HEK293 (cell line): ENCODE measurements around the gene CTSE.

ENCODE experiments used
- CTCF ChIA-PET: fragments of 350-600 bp; formaldehyde crosslinking; extraction: SDS; loops from one replicate; lab custom pipeline; 2021; ENCODE audit warnings: antibody characterized with exemption; lab: Yijun Ruan, JAX
- POLR2A ChIA-PET: fragments of 300-600 bp; formaldehyde crosslinking; extraction: SDS; loops from one replicate; lab custom pipeline; 2020; ENCODE audit warnings: antibody characterized with exemption, inconsistent platforms; lab: Yijun Ruan, JAX
- H3K27ac ChIP-seq: fragments of 200-500 bp; sonication (Bioruptor generic); 2 replicates; pipeline ENCODE4 v1.5.1; 2014; ENCODE audit warnings: low read depth, low read length, control low read depth, inconsistent platforms; ENCODE audit errors: extremely low read depth
- H3K36me3 ChIP-seq, 2 experiments: fragments of 200-500 bp in 1 of 2; sonication (Bioruptor generic) in 1 of 2; 1 replicate in 1 of 2; 2 replicates in 1 of 2; pipeline ENCODE4 v1.5.1; 2014 to 2017; ENCODE audit warnings: inconsistent platforms in 2 of 2, low read length in 2 of 2; ENCODE audit not compliant: control insufficient read depth in 2 of 2, insufficient read depth in 1 of 2
- H3K4me1 ChIP-seq: fragments of 200-500 bp; sonication (Bioruptor generic); 2 replicates; pipeline ENCODE4 v1.5.1; 2014; ENCODE audit warnings: mild to moderate bottlenecking, low read length, inconsistent platforms; ENCODE audit not compliant: control insufficient read depth, insufficient read depth
- H3K4me3 ChIP-seq: 2 replicates; pipeline ENCODE4 v1.5.1; 2011; ENCODE audit warnings: low read depth, mild to moderate bottlenecking, control low read depth, low read length, moderate library complexity
- H3K9me3 ChIP-seq: fragments of 200-500 bp; sonication (Bioruptor generic); 2 replicates; pipeline ENCODE4 v1.5.1; 2014; ENCODE audit warnings: low read depth, low read length, inconsistent platforms; ENCODE audit not compliant: control insufficient read depth, insufficient read depth
- GLI4 ChIP-seq: fragments of 450-650 bp; formaldehyde crosslinking; IDR thresholded peaks from 2 replicates; pipeline ENCODE4 v1.5.1; 2016; ENCODE audit warnings: missing biosample characterization, missing genetic modification characterization
- GLIS1 ChIP-seq: fragments of 450-650 bp; formaldehyde crosslinking; IDR thresholded peaks from 2 replicates; pipeline ENCODE4 v1.5.1; 2016; ENCODE audit warnings: missing biosample characterization, missing genetic modification characterization
- PATZ1 ChIP-seq: fragments of 450-650 bp; formaldehyde crosslinking; IDR thresholded peaks from 2 replicates; pipeline ENCODE4 v1.5.1; 2016; ENCODE audit warnings: missing biosample characterization, missing genetic modification characterization
- PRDM10 ChIP-seq: fragments of 450-650 bp; formaldehyde crosslinking; IDR thresholded peaks from 2 replicates; pipeline ENCODE4 v1.5.1; 2016; ENCODE audit warnings: missing biosample characterization, missing genetic modification characterization
- PRDM4 ChIP-seq: fragments of 450-650 bp; formaldehyde crosslinking; IDR thresholded peaks from 2 replicates; pipeline ENCODE4 v1.5.1; 2017; ENCODE audit warnings: missing biosample characterization, missing genetic modification characterization
- RBAK ChIP-seq: fragments of 450-650 bp; formaldehyde crosslinking; IDR thresholded peaks from 2 replicates; pipeline ENCODE4 v1.5.1; 2016; ENCODE audit warnings: missing biosample characterization, missing genetic modification characterization
- ZIC2 ChIP-seq: fragments of 450-650 bp; formaldehyde crosslinking; IDR thresholded peaks from 2 replicates; pipeline ENCODE4 v1.5.1; 2016; ENCODE audit warnings: missing biosample characterization, missing genetic modification characterization
- ZNF157 ChIP-seq: fragments of 450-650 bp; formaldehyde crosslinking; IDR thresholded peaks from 2 replicates; pipeline ENCODE4 v1.5.1; 2016; ENCODE audit warnings: missing biosample characterization, missing genetic modification characterization
- ZNF202 ChIP-seq: fragments of 450-650 bp; formaldehyde crosslinking; IDR thresholded peaks from 2 replicates; pipeline ENCODE4 v1.5.1; 2016; ENCODE audit warnings: missing biosample characterization, missing genetic modification characterization, borderline replicate concordance
- ZNF280C ChIP-seq: fragments of 450-650 bp; formaldehyde crosslinking; IDR thresholded peaks from 2 replicates; pipeline ENCODE4 v1.5.1; 2016; ENCODE audit warnings: missing biosample characterization, missing genetic modification characterization
- ZNF394 ChIP-seq: fragments of 450-650 bp; formaldehyde crosslinking; IDR thresholded peaks from 2 replicates; pipeline ENCODE4 v1.5.1; 2016; ENCODE audit warnings: missing biosample characterization, missing genetic modification characterization, mild to moderate bottlenecking, moderate library complexity, borderline replicate concordance
- ZNF510 ChIP-seq: fragments of 450-650 bp; formaldehyde crosslinking; IDR thresholded peaks from 2 replicates; pipeline ENCODE4 v1.5.1; 2018; ENCODE audit warnings: mild to moderate bottlenecking, missing genetic modification characterization, missing biosample characterization; ENCODE audit not compliant: insufficient replicate concordance
- ZNF514 ChIP-seq: fragments of 450-650 bp; formaldehyde crosslinking; IDR thresholded peaks from 2 replicates; pipeline ENCODE4 v1.5.1; 2016; ENCODE audit warnings: missing biosample characterization, missing genetic modification characterization
- ZNF560 ChIP-seq: fragments of 450-650 bp; formaldehyde crosslinking; IDR thresholded peaks from 2 replicates; pipeline ENCODE4 v1.5.1; 2017; ENCODE audit warnings: missing biosample characterization, missing genetic modification characterization, borderline replicate concordance
- ZNF621 ChIP-seq: fragments of 450-650 bp; formaldehyde crosslinking; IDR thresholded peaks from 2 replicates; pipeline ENCODE4 v1.5.1; 2017; ENCODE audit warnings: missing biosample characterization, missing genetic modification characterization
- ZNF664 ChIP-seq: fragments of 450-650 bp; formaldehyde crosslinking; IDR thresholded peaks from 2 replicates; pipeline ENCODE4 v1.5.1; 2016; ENCODE audit warnings: missing biosample characterization, missing genetic modification characterization
- ZNF777 ChIP-seq: fragments of 450-650 bp; formaldehyde crosslinking; IDR thresholded peaks from 2 replicates; pipeline ENCODE4 v1.5.1; 2017; ENCODE audit warnings: missing biosample characterization, missing genetic modification characterization, borderline replicate concordance

Gene CTSE

GRCh38 chr1:205994346-205994745 lies 29.3 kb downstream of the CTSE start:
- ChIA-PET POLR2A (no interaction called here), CTCF (interaction anchor here (0.7 to 2.5 kb wide), 4 partner anchors 10 to 112 kb away, joined by 3 to 7 read pairs (median 4); no protein-coding TSS in a partner anchor)
- Histone ChIP-seq H3K9me3 (no peaks in the 10 kb centered on the region), H3K4me1 (no peaks in the 10 kb centered on the region), H3K27ac (no peak overlapping the region), H3K36me3 (no peaks in the 10 kb centered on the region), H3K4me3 (no peak overlapping the region)
- TF ChIP-seq GLI4 (tag by site-specific recombination) (no peak), ZNF664 (no peak), GLIS1 (tag by site-specific recombination) (no peak), ZNF514 (tag by site-specific recombination) (no peak), ZNF777 (tag by site-specific recombination) (no peak), ZNF157 (no peak)

GRCh38 chr1:205993068-205993467 lies 30.6 kb downstream of the CTSE start:
- Histone ChIP-seq H3K36me3 (no peaks in the 10 kb centered on the region), H3K27ac (no peak overlapping the region), H3K9me3 (no peaks in the 10 kb centered on the region), H3K4me3 (no peak overlapping the region), H3K4me1 (no peaks in the 10 kb centered on the region)
- ChIA-PET POLR2A (no interaction called here), CTCF (interaction anchor here (0.6 to 2.5 kb wide), 7 partner anchors 9 to 552 kb away, joined by 3 to 10 read pairs (median 6); no protein-coding TSS in a partner anchor)
- TF ChIP-seq PRDM10 (tag by site-specific recombination) = no peak
- TF ChIP-seq GLI4 (tag by site-specific recombination) = no peak
- no peak for TF ChIP-seq ZNF394 (tag by site-specific recombination)
- no peak for TF ChIP-seq ZNF621 (tag by site-specific recombination)
- TF ChIP-seq ZNF560 = no peak
- no peak for TF ChIP-seq ZNF280C (tag by site-specific recombination)
- TF ChIP-seq ZNF157 = no peak
- TF ChIP-seq ZIC2 = no peak
- no peak for TF ChIP-seq ZNF202 (tag by site-specific recombination)
- TF ChIP-seq RBAK (tag by site-specific recombination) = no peak
- no peak for TF ChIP-seq ZNF510 (tag by site-specific recombination)
- no peak for TF ChIP-seq PRDM4
- no peak for TF ChIP-seq PATZ1
